K562 (cell line): ENCODE measurements around the gene NMT1.

Source experiments
- NCOA1 ChIP-seq: fragments of 450-650 bp; IDR thresholded peaks from 2 replicates; pipeline ENCODE4 v1.6.1; 2016; ENCODE audit warnings: low read depth
- SP2 ChIP-seq: IDR thresholded peaks from 2 replicates; pipeline ENCODE4 v1.6.1; 2011; ENCODE audit warnings: mild to moderate bottlenecking, low read depth, low read length, moderate library complexity; ENCODE audit not compliant: poor library complexity, severe bottlenecking; ENCODE audit errors: extremely low read depth

- TF ChIP-seq NCOA1 = no peak
- no peak for TF ChIP-seq SP2
These were observed 76.6 kb downstream of the NMT1 start for GRCh38 chr17:45137561-45138305.
